GM12878 (cell line): ENCODE results near the gene CPEB3. TPM values are rescaled to one million over a fixed set of nuclear protein-coding genes. Genes with fewer than 3 reads are reported as not detected.

Experiments
- ATAC-seq: fragments of 200-7000 bp; cut with Tn5 transposase; 3 replicates; pipeline ENCODE4 v1.9.1; 2020; ENCODE audit warnings: mild to moderate bottlenecking, moderate library complexity
- BruUV-seq: library from RNA; stranded (reverse); fragments of 400-500 nt; replicated peaks from 2 replicates; lab custom pipeline; 2021; lab: Mats Ljungman, UMichigan
- CTCF ChIA-PET: fragments of 300-600 bp; sonication (Branson Sonifier 250); formaldehyde crosslinking; extraction: SDS; loops from one replicate; lab custom pipeline; 2021; ENCODE audit warnings: inconsistent platforms; lab: Yijun Ruan, JAX
- POLR2A ChIA-PET: fragments of 350-600 bp; formaldehyde crosslinking; extraction: SDS; loops from one replicate; lab custom pipeline; 2021; ENCODE audit warnings: inconsistent platforms; lab: Charles Lee
- RAD21 ChIA-PET: fragments of 300-600 bp; sonication (Branson Sonifier 250); formaldehyde crosslinking; loops from one replicate; lab custom pipeline; 2023; ENCODE audit warnings: antibody characterized with exemption; ENCODE audit not compliant: unreplicated experiment; lab: Charles Lee
- SMC1A ChIA-PET: fragments of 300-600 bp; sonication (Branson Sonifier 250); formaldehyde crosslinking; loops from one replicate; lab custom pipeline; 2023; ENCODE audit not compliant: unreplicated experiment, uncharacterized antibody; lab: Charles Lee
- DNase-seq: peaks from one replicate; pipeline ENCODE4 v3.0.0-alpha.2; 2011; ENCODE audit warnings: low read depth, low spot score
- FAIRE-seq: peaks from 3 replicates; lab custom pipeline; 2011; peaks lifted over from hg19 to GRCh38; lab: Jason Lieb, UNC
- H2AFZ ChIP-seq: 2 replicates; pipeline ENCODE4 v1.6.0; 2011; ENCODE audit warnings: low read depth, low read length, control low read depth; ENCODE audit not compliant: control insufficient read depth
- H3K27ac ChIP-seq: 2 replicates; pipeline ENCODE4 v1.5.1; 2011; ENCODE audit warnings: control low read depth; ENCODE audit not compliant: control insufficient read depth, insufficient read depth
- H3K27me3 ChIP-seq, 2 experiments: replicated peaks in 1 of 2; 2 replicates each; pipeline versions ENCODE4 v1.6.0 to v1.6.1; 2011; ENCODE audit warnings: low read length in 1 of 2; ENCODE audit not compliant: control insufficient read depth in 2 of 2, insufficient read depth in 2 of 2
- H3K36me3 ChIP-seq, 2 experiments: 2 replicates each; pipeline ENCODE4 v1.5.1; 2011; ENCODE audit warnings: low read length in 1 of 2; ENCODE audit not compliant: control insufficient read depth in 2 of 2, insufficient read depth in 2 of 2
- H3K4me1 ChIP-seq: 2 replicates; pipeline ENCODE4 v1.6.1; 2011; ENCODE audit warnings: mild to moderate bottlenecking, low read length, moderate library complexity, mixed read lengths; ENCODE audit not compliant: control insufficient read depth, insufficient read depth
- H3K4me2 ChIP-seq: 2 replicates; pipeline ENCODE4 v1.6.0; 2011; ENCODE audit warnings: control low read depth; ENCODE audit not compliant: control insufficient read depth, insufficient read depth
- H3K4me3 ChIP-seq: fragments of 200-600 bp; sonication (generic); 2 replicates; pipeline ENCODE4 v1.5.1; 2016
- H3K79me2 ChIP-seq: 2 replicates; pipeline ENCODE4 v1.6.0; 2011; ENCODE audit warnings: low read length; ENCODE audit not compliant: control insufficient read depth, insufficient read depth
- H3K9ac ChIP-seq: 2 replicates; pipeline ENCODE4 v1.8.0; 2011; ENCODE audit warnings: low read length, control low read depth, mixed read lengths; ENCODE audit not compliant: control insufficient read depth, insufficient read depth
- H3K9me3 ChIP-seq: replicated peaks from 3 replicates; pipeline ENCODE4 v1.5.1; 2011; ENCODE audit warnings: mild to moderate bottlenecking, low read length; ENCODE audit not compliant: control insufficient read depth, insufficient read depth
- H4K20me1 ChIP-seq: 2 replicates; pipeline ENCODE4 v1.6.0; 2011; ENCODE audit not compliant: control insufficient read depth, insufficient read depth
- ATF2 ChIP-seq: IDR thresholded peaks from 2 replicates; pipeline ENCODE4 v1.6.1; 2012; ENCODE audit warnings: low read length, inconsistent platforms
- CHD1 ChIP-seq: IDR thresholded peaks from 2 replicates; pipeline ENCODE4 v1.6.1; 2012; ENCODE audit warnings: low read depth, low read length, improper control_type of control experiment
- CUX1 ChIP-seq: IDR thresholded peaks from 2 replicates; pipeline ENCODE4 v1.6.1; 2012; ENCODE audit warnings: improper control_type of control experiment, low read depth, low read length; ENCODE audit not compliant: insufficient replicate concordance
- ELK1 ChIP-seq: IDR thresholded peaks from 2 replicates; pipeline ENCODE4 v1.6.1; 2012; ENCODE audit warnings: low read depth, low read length, improper control_type of control experiment
- EZH2 ChIP-seq: IDR thresholded peaks from 2 replicates; pipeline ENCODE4 v1.6.1; 2012; ENCODE audit warnings: low read depth, mild to moderate bottlenecking, control low read depth, inconsistent platforms, low read length, borderline replicate concordance; ENCODE audit not compliant: control insufficient read depth
- KLF5 ChIP-seq: fragments of 450-650 bp; IDR thresholded peaks from 2 replicates; pipeline ENCODE4 v1.6.1; 2014; ENCODE audit warnings: mild to moderate bottlenecking; ENCODE audit not compliant: partially characterized antibody
- MXI1 ChIP-seq: fragments of 150-350 bp; IDR thresholded peaks from 2 replicates; pipeline ENCODE4 v1.6.1; 2011; ENCODE audit warnings: low read depth, mild to moderate bottlenecking, inconsistent platforms, low read length, improper control_type of control experiment
- NFXL1 ChIP-seq: fragments of 450-650 bp; IDR thresholded peaks from 2 replicates; pipeline ENCODE4 v1.6.1; 2017; ENCODE audit warnings: antibody characterized with exemption, mild to moderate bottlenecking, borderline replicate concordance
- NR2C1 ChIP-seq: fragments of 450-650 bp; IDR thresholded peaks from 2 replicates; pipeline ENCODE4 v1.6.1; 2017; ENCODE audit warnings: antibody characterized with exemption, mild to moderate bottlenecking, moderate library complexity
- NRF1 ChIP-seq: conservative IDR thresholded peaks from 2 replicates; pipeline ENCODE4 v1.6.1; 2011; ENCODE audit warnings: mild to moderate bottlenecking, low read depth, low read length, improper control_type of control experiment
- TAF1 ChIP-seq: IDR thresholded peaks from 2 replicates; pipeline ENCODE4 v1.6.1; 2011; ENCODE audit warnings: mild to moderate bottlenecking, low read depth, low read length, borderline replicate concordance
- USF2 ChIP-seq: IDR thresholded peaks from 2 replicates; pipeline ENCODE4 v1.6.1; 2011; ENCODE audit warnings: low read depth, low read length, improper control_type of control experiment, borderline replicate concordance
- ZBED1 ChIP-seq: IDR thresholded peaks from 2 replicates; pipeline ENCODE4 v1.6.1; 2016; ENCODE audit warnings: borderline replicate concordance
- ZBTB33 ChIP-seq: fragments of 450-650 bp; IDR thresholded peaks from 2 replicates; pipeline ENCODE4 v1.6.1; 2017; ENCODE audit warnings: mild to moderate bottlenecking
- WGBS: methylation state at CpG from one replicate; pipeline ENCODE4 v1.1.6; 2016; ENCODE audit warnings: low lambda C conversion rate; ENCODE audit not compliant: insufficient replicate concordance, insufficient coverage; ENCODE audit errors: missing lambda C conversion rate; 5-methylcytosine and 5-hydroxymethylcytosine counted together
- in situ Hi-C: fragments of 300-500 bp; cut with MboI; formaldehyde crosslinking; loops from 9 replicates; pipeline ENCODE4 v1.14.3; 2018; ENCODE audit warnings: mixed read lengths
- intact Hi-C: fragments of 100-400 bp; cut with micrococcal nuclease; formaldehyde crosslinking; loops from one replicate; pipeline ENCODE4 v1.14.2; 2022; ENCODE audit not compliant: unreplicated experiment
- polyA plus RNA-seq, 11 experiments: library from polyadenylated mRNA; depleted of rRNA in 4 of 11; unstranded in 6 of 11; stranded (reverse) in 5 of 11; fragments of >200 nt; fragmentation: Nextera tagmentation in 4 of 11; fragmentation: Illumina TruSeq in 1 of 11; extraction: Ambion mirVana in 4 of 11; extraction: Trizol in 1 of 11; gene quantifications; 1 replicate in 1 of 11; 2 replicates in 10 of 11; pipeline versions ENCODE4 v1.2.1 to v1.2.3, GENCODE V29; 2011 to 2016; ENCODE audit warnings: inconsistent platforms in 2 of 11, missing spikeins in 2 of 11, low read depth in 1 of 11
- total RNA-seq, 4 experiments: library from RNA; depleted of rRNA in 3 of 4; stranded (reverse); fragments of >200 nt in 3 of 4; fragmentation: Illumina TruSeq in 1 of 4; extraction: Trizol in 1 of 4; gene quantifications; 2 replicates each; pipeline versions ENCODE4 v1.2.1 to v1.2.3, GENCODE V29; 2013 to 2021

CPEB3 gene
- total and polyA plus RNA-seq, 10 of the 15 experiments (the other 5 are each of a cell fraction or from before 2014, with no cell fraction given), result 0.50 to 2.3 (median 1.2) TPM

DNA sequence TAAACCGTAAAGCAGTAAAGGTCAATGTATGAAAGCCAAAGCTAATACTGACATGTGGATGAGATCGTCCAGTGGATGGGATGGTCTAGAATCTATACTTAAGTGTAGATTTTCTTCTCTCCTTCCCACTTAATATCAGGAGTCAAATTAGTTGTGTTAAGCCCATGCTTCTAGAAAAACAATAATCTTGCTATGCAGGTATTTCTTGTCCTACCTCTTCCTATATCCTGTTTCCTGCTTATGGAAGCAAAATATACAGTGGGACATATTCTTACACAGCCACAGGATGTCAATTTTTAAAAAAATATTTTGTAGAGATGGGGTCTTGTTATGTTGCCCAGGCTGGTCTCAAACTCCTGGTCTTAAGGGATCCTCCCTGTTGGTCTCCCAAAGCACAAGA, 27.5 kb downstream of the CPEB3 start:
- no peak overlapping the region for H3K9ac ChIP-seq
- DNase-seq (no peak), FAIRE-seq (no peak), ATAC-seq (no peak)
- in situ Hi-C loops (no loop called here), intact Hi-C loops (no loop called here)
- POLR2A ChIA-PET, result no interaction called here
- BruUV-seq, result no TSS peak
- no peaks in the 10 kb centered on the region for H4K20me1 ChIP-seq
- H3K9me3 ChIP-seq, result no peaks in the 10 kb centered on the region
- WGBS, result 100% methylated on average over 2 of the region's 2 CpGs
- H3K4me3 ChIP-seq, result no peak overlapping the region
- no peak overlapping the region for H2AFZ ChIP-seq
- H3K36me3 ChIP-seq, result no peaks in the 10 kb centered on the region
- CTCF ChIA-PET, result interaction anchor here (0.6 to 1.4 kb wide), 2 partner anchors 28 to 91 kb away, joined by 3 to 4 read pairs; partner anchors contain the start of genes CPEB3 and MARCHF5
- H3K4me1 ChIP-seq, result peaks cover 16% of the 10 kb centered on the region
- no peaks in the 10 kb centered on the region for H3K79me2 ChIP-seq
- no peaks in the 10 kb centered on the region for H3K27me3 ChIP-seq
- H3K4me2 ChIP-seq, result no peak overlapping the region
- no peak overlapping the region for H3K27ac ChIP-seq
- RAD21 ChIA-PET, result no interaction called here
- SMC1A ChIA-PET, result no interaction called here
- TF ChIP-seq TAF1, result no peak
- no peak for TF ChIP-seq CUX1
- no peak for TF ChIP-seq MXI1
- no peak for TF ChIP-seq NR2C1
- no peak for TF ChIP-seq NFXL1
- TF ChIP-seq EZH2, result no peak
- TF ChIP-seq USF2, result no peak
- TF ChIP-seq ZBTB33, result no peak
- no peak for TF ChIP-seq CHD1
- TF ChIP-seq KLF5, result no peak
- TF ChIP-seq NRF1, result no peak
- TF ChIP-seq ATF2, result no peak
- TF ChIP-seq ELK1, result no peak
- no peak for TF ChIP-seq ZBED1
